ENCODE measurements around the gene CEP72.

Gene CEP72

DNA sequence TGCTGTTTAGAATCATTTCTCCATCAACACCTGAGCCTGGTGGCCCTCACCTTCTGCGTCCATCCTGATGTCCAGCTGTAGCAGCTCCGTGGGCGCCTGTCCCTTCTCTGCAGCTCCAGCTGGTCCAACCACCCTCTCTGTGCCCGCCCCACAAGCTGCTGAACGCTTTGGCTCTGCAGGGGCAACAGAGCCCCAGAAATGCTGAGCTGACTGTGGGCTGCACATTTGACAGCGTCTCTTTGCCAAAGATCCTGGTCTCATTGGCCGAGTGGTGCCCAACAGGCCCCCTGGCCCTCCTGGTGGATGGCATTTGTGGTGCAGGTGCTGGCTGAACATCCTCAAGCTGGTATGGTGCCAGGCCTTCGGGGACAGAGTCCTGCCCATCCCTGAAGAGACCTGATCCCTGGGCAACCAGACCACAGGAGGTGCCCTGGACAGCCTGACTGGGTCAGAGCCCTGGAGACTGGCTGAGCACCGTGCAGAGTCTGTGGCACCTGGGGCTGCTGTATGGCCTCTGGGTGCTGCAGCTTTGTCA is 25.3 kb upstream of the CEP72 start:
- H3K4me1 Mint-ChIP-seq = no peaks in the 10 kb centered on the region
- H3K9me3 Mint-ChIP-seq = no peaks in the 10 kb centered on the region
- DNase-seq (ENCODE audit: low spot score in 2 of 2) (no peak), ATAC-seq (no peak)
- H3K27ac Mint-ChIP-seq = no peak overlapping the region
- H3K36me3 Mint-ChIP-seq = no peaks in the 10 kb centered on the region
- no peak overlapping the region for H3K4me3 Mint-ChIP-seq

GRCh38 chr5:587403-587802 is 24.7 kb upstream of the CEP72 start:
- no peak for ATAC-seq
- no peak for DNase-seq (ENCODE audit: low spot score in 2 of 2)
- Mint-ChIP-seq H3K27ac (no peak overlapping the region), H3K4me1 (no peaks in the 10 kb centered on the region), H3K36me3 (no peaks in the 10 kb centered on the region), H3K4me3 (no peak overlapping the region), H3K9me3 (no peaks in the 10 kb centered on the region)

GRCh38 chr5:588406-588995 is 23.6 kb upstream of the CEP72 start:
- no peaks in the 10 kb centered on the region for H3K9me3 Mint-ChIP-seq
- ATAC-seq (no peak), DNase-seq (ENCODE audit: low spot score in 2 of 2) (no peak)
- H3K27ac Mint-ChIP-seq = no peak overlapping the region
- H3K4me1 Mint-ChIP-seq = no peaks in the 10 kb centered on the region
- no peak overlapping the region for H3K4me3 Mint-ChIP-seq
- H3K36me3 Mint-ChIP-seq = no peaks in the 10 kb centered on the region

GRCh38 chr5:589173-589572 is 23.0 kb upstream of the CEP72 start:
- no peaks in the 10 kb centered on the region for H3K4me1 Mint-ChIP-seq
- DNase-seq (ENCODE audit: low spot score in 2 of 2) = no peak
- no peak overlapping the region for H3K4me3 Mint-ChIP-seq
- H3K27ac Mint-ChIP-seq = no peak overlapping the region
- no peak for ATAC-seq
- no peaks in the 10 kb centered on the region for H3K9me3 Mint-ChIP-seq
- no peaks in the 10 kb centered on the region for H3K36me3 Mint-ChIP-seq

DNA sequence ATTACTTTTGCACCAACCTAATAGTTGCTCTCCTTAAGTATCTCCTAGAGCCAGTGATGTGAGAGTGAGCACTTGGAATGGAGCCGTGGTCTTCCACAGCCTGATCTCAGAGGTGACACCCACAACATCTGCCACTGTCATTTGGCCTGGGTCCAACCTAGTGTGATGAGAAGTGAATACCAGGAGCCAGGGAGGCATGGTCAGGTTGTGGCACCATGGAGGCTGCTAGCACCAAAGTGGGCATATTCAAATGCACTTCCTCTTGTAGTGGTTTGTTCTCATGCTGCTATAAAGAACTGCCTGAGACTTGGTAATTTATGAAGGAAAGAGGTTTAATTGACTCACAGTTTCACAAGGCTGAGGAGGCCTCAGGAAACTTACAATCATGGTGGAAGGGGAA is 22.6 kb upstream of the CEP72 start:
- DNase-seq (ENCODE audit: low spot score in 2 of 2) = no peak
- no peaks in the 10 kb centered on the region for H3K9me3 Mint-ChIP-seq
- ATAC-seq = no peak
- no peaks in the 10 kb centered on the region for H3K36me3 Mint-ChIP-seq
- no peak overlapping the region for H3K27ac Mint-ChIP-seq
- H3K4me3 Mint-ChIP-seq = no peak overlapping the region
- no peaks in the 10 kb centered on the region for H3K4me1 Mint-ChIP-seq

- no peaks in the 10 kb centered on the region for H3K4me1 Mint-ChIP-seq
Observed at GRCh38 chr5:590346-590745, 21.8 kb upstream of the CEP72 start.

DNA sequence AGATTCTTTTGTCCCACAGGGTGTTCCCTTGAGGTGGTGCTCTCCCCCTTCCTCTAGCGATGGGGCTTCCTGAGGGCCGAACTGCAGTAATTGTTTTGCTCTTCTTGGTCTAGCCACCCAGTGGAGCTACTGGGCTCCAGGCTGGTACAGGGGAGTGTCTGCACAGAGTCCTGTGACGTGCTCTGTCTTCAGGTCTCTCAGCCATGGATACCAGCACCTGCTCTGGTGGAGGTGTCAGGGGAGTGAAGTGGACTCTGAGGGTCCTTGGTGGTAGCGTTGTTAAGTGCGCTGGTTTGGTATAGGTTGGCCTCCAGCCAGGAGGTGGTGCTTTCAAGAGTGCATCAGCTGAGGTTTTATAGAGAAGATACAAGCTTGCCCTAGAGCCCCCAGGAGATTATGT is 20.4 kb upstream of the CEP72 start:
- no peak overlapping the region for H3K27ac Mint-ChIP-seq
- H3K4me1 Mint-ChIP-seq = no peaks in the 10 kb centered on the region
- DNase-seq (ENCODE audit: low spot score in 2 of 2) (no peak), ATAC-seq (no peak)
- no peak overlapping the region for H3K4me3 Mint-ChIP-seq
- no peaks in the 10 kb centered on the region for H3K9me3 Mint-ChIP-seq
- no peaks in the 10 kb centered on the region for H3K36me3 Mint-ChIP-seq

More at GRCh38 chr5:590346-590745, 21.8 kb upstream of the CEP72 start:
- H3K36me3 Mint-ChIP-seq = no peaks in the 10 kb centered on the region
- H3K9me3 Mint-ChIP-seq = no peaks in the 10 kb centered on the region
- H3K4me3 Mint-ChIP-seq = no peak overlapping the region
- no peak for ATAC-seq
- no peak overlapping the region for H3K27ac Mint-ChIP-seq
- no peak for DNase-seq (ENCODE audit: low spot score in 2 of 2)

GRCh38 chr5:592158-592557 is 20.0 kb upstream of the CEP72 start:
- no peak for DNase-seq (ENCODE audit: low spot score in 2 of 2)
- H3K27ac Mint-ChIP-seq = no peak overlapping the region

GRCh38 chr5:593511-593910 is 18.6 kb upstream of the CEP72 start:
- ATAC-seq (no peak), DNase-seq (ENCODE audit: low spot score in 2 of 2) (no peak)
- Mint-ChIP-seq H3K4me3 (no peak overlapping the region), H3K4me1 (peaks cover 5% of the 10 kb centered on the region), H3K9me3 (no peaks in the 10 kb centered on the region), H3K27ac (no peak overlapping the region), H3K36me3 (no peaks in the 10 kb centered on the region)

More at GRCh38 chr5:592158-592557, 20.0 kb upstream of the CEP72 start:
- H3K9me3 Mint-ChIP-seq = no peaks in the 10 kb centered on the region
- H3K36me3 Mint-ChIP-seq = no peaks in the 10 kb centered on the region
- no peak overlapping the region for H3K4me3 Mint-ChIP-seq
- no peak for ATAC-seq
- H3K4me1 Mint-ChIP-seq = no peaks in the 10 kb centered on the region

DNA sequence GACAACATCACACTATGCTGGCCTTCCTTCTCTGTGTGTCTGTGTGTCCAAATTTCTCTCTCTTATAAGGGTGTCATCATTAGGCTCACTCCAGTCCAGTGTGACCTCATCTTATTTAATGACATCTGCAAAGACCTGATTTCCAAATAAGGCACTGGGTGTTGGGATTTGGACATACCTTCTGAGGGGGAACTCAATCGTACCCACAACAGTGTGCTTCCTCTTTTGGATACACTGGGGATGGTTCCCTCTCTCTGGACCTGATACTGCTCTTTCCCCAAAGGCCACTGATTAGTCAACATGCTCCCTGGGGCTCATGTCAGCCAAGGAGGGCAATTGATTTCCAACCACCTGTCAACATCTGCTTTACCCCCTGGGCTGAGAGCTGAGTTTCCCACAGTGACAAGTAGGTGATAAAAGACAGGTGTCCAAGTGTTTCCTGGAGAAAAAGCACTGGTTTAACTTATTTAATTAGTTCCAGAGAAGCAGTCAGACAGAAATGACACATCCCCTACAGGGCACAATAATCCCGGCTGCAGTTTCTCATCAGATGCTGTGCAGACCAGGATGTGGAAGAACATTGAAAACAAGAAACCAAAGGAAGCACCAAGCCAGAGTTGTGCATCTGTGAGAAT is 17.8 kb upstream of the CEP72 start:
- ATAC-seq = no peak
- H3K9me3 Mint-ChIP-seq = no peaks in the 10 kb centered on the region
- H3K27ac Mint-ChIP-seq = no peak overlapping the region
- H3K4me1 Mint-ChIP-seq = peaks cover 7% of the 10 kb centered on the region
- no peak for DNase-seq (ENCODE audit: low spot score in 2 of 2)
- H3K36me3 Mint-ChIP-seq = no peaks in the 10 kb centered on the region
- H3K4me3 Mint-ChIP-seq = no peak overlapping the region

- DNase-seq (ENCODE audit: low spot score in 2 of 2) (no peak), ATAC-seq (no peak)
- no peak overlapping the region for H3K4me3 Mint-ChIP-seq
- H3K9me3 Mint-ChIP-seq = no peaks in the 10 kb centered on the region
- no peak overlapping the region for H3K27ac Mint-ChIP-seq
- H3K36me3 Mint-ChIP-seq = no peaks in the 10 kb centered on the region
- peaks cover 7% of the 10 kb centered on the region for H3K4me1 Mint-ChIP-seq
Observed at GRCh38 chr5:595285-595875, 16.8 kb upstream of the CEP72 start.

- Mint-ChIP-seq H3K4me1 (peaks cover 7% of the 10 kb centered on the region), H3K9me3 (no peaks in the 10 kb centered on the region), H3K27ac (no peak overlapping the region), H3K4me3 (no peak overlapping the region), H3K36me3 (no peaks in the 10 kb centered on the region)
- DNase-seq (ENCODE audit: low spot score in 2 of 2) (no peak), ATAC-seq (no peak)
Observed at GRCh38 chr5:597871-598563, 14.1 kb upstream of the CEP72 start.

DNA sequence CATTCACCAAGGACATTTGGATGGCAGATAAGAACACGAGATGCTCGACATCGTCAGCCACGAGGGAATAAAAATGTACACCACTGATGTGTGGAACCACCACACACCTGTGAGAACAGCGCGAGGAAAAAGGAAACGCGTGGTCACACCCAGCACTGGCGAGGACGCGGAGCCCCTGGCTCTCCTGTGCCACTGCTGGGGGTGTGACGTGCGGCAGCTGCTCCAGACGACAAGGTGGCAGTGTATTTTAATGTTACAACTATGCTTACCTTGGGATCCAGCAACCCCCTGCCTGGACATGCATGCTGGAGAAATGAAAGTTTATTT is 13.6 kb upstream of the CEP72 start:
- Mint-ChIP-seq H3K27ac (no peak overlapping the region), H3K9me3 (no peaks in the 10 kb centered on the region), H3K4me3 (no peak overlapping the region), H3K4me1 (peaks cover 7% of the 10 kb centered on the region), H3K36me3 (no peaks in the 10 kb centered on the region)
- no peak for ATAC-seq
- no peak for DNase-seq (ENCODE audit: low spot score in 2 of 2)

DNA sequence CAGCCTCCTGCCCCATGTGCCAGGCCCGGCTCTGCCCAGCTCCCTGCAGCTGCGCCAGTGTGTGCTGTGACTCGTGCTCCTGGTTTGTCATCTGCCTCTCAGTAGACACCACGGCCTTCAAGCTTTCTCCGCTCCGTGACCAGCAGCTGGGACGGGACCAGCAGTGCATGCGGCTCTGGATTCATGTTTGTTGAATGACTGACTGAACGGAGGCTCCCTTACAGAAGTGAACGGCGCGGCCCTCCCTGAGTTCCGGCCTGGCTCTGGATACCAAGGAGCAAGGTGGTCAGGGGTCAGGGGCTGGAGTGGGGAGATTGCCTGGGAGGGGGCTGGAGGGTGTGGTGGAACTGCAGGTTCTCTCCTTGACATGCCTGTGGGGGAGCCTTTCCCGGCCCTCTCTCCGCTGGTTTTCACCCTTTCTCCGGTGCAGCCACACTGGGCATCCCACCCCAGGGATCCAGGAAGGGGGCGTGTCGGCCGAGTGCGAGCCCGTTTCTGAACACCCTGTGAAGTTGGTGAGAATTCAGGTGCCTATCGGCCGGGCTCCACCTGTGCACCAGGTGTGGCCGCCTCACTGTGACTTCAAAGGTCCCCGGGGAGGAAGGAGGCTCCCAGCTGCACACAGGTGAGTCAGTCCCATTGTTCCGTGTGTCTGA is 11.1 kb upstream of the CEP72 start:
- DNase-seq (ENCODE audit: low spot score in 2 of 2) (no peak), ATAC-seq (no peak)
- Mint-ChIP-seq H3K27ac (no peak overlapping the region), H3K36me3 (no peaks in the 10 kb centered on the region), H3K4me3 (no peak overlapping the region), H3K4me1 (peaks cover 7% of the 10 kb centered on the region), H3K9me3 (no peaks in the 10 kb centered on the region)

GRCh38 chr5:601771-602465 is 10.2 kb upstream of the CEP72 start:
- H3K4me3 Mint-ChIP-seq = no peak overlapping the region
- no peak for ATAC-seq
- no peak overlapping the region for H3K27ac Mint-ChIP-seq
- DNase-seq (ENCODE audit: low spot score in 2 of 2) = no peak
- no peaks in the 10 kb centered on the region for H3K9me3 Mint-ChIP-seq
- H3K36me3 Mint-ChIP-seq = no peaks in the 10 kb centered on the region
- H3K4me1 Mint-ChIP-seq = peaks cover 7% of the 10 kb centered on the region
